Body of pancreas (tissue), 4 donors: ENCODE measurements around the gene SYDE1.

Experiments used
- CTCF ChIP-seq, 7 experiments: fragments of 450-650 bp in 4 of 7; fragments of 200-600 bp in 3 of 7; sonication (generic) in 3 of 7; IDR thresholded peaks; one replicate each; pipeline ENCODE4 v1.5.1; 2016 to 2019; ENCODE audit warnings: antibody characterized with exemption in 7 of 7
- POLR2A ChIP-seq, 3 donors: fragments of 450-650 bp; IDR thresholded peaks; one replicate each; pipeline ENCODE4 v1.6.1; 2016; ENCODE audit warnings: antibody characterized with exemption in 3 of 3, mild to moderate bottlenecking in 2 of 3

- TF ChIP-seq CTCF (IDR thresholded peaks at IDR 0.05): no peak
- TF ChIP-seq POLR2A (IDR thresholded peaks at IDR 0.05): no peak
Observed at GRCh38 chr19:15118248-15118647, 11.0 kb downstream of the SYDE1 start.
